HG03060 (cell line): ENCODE results near the gene GRK7.
"Not testable (repeated sequence)": the region's sequence is repeated elsewhere in the genome, so short reads cannot be mapped to it uniquely, and the experiment has no call there.

Experiments
- ATAC-seq: cut with Tn5 transposase; IDR thresholded peaks from one replicate; pipeline ENCODE4 v1.9.1; 2021; ENCODE audit warnings: low read depth, moderate number of reproducible peaks; ENCODE audit not compliant: unreplicated experiment

Gene GRK7

GRCh38 chr3:141754032-141754431 lies 9.2 kb upstream of the GRK7 start:
- no peak for ATAC-seq

GRCh38 chr3:141762552-141762951 lies 656 bp upstream of the GRK7 start:
- not testable (repeated sequence) for ATAC-seq

- ATAC-seq = no peak
Observed at GRCh38 chr3:141764045-141764444, 837 bp downstream of the GRK7 start.

- ATAC-seq = no peak
Observed at GRCh38 chr3:141764465-141764864, 1.3 kb downstream of the GRK7 start.

- ATAC-seq = no peak
Observed at GRCh38 chr3:141764986-141765385, 1.8 kb downstream of the GRK7 start.

GRCh38 chr3:141767066-141767465 lies 3.9 kb downstream of the GRK7 start:
- ATAC-seq = no peak

- no peak for ATAC-seq
Observed at GRCh38 chr3:141769221-141769894, 6.2 kb downstream of the GRK7 start.

GRCh38 chr3:141773676-141774075 lies 10.5 kb downstream of the GRK7 start:
- no peak for ATAC-seq

GRCh38 chr3:141776376-141776775 lies 13.2 kb downstream of the GRK7 start:
- ATAC-seq = no peak

GRCh38 chr3:141776885-141777284 lies 13.7 kb downstream of the GRK7 start:
- ATAC-seq = no peak

- ATAC-seq = no peak
Observed at GRCh38 chr3:141777957-141778813, 15.0 kb downstream of the GRK7 start.

- no peak for ATAC-seq
Observed at GRCh38 chr3:141779667-141780066, 16.5 kb downstream of the GRK7 start.

- ATAC-seq = no peak
Observed at GRCh38 chr3:141782386-141782932, 19.3 kb downstream of the GRK7 start.

- ATAC-seq = no peak
Observed at GRCh38 chr3:141783632-141784031, 20.4 kb downstream of the GRK7 start.

GRCh38 chr3:141784096-141784495 lies 20.9 kb downstream of the GRK7 start:
- no peak for ATAC-seq

GRCh38 chr3:141784531-141784930 lies 21.3 kb downstream of the GRK7 start:
- no peak for ATAC-seq

GRCh38 chr3:141788149-141788548 lies 24.9 kb downstream of the GRK7 start:
- ATAC-seq = no peak

GRCh38 chr3:141788750-141789149 lies 25.5 kb downstream of the GRK7 start:
- not testable (repeated sequence) for ATAC-seq

GRCh38 chr3:141789281-141789680 lies 26.1 kb downstream of the GRK7 start:
- ATAC-seq = no peak

GRCh38 chr3:141790171-141790570 lies 27.0 kb downstream of the GRK7 start:
- no peak for ATAC-seq

- ATAC-seq = no peak
Observed at GRCh38 chr3:141792495-141792894, 29.3 kb downstream of the GRK7 start.
